COLO668 (cell line): ENCODE data around the gene YKT6.

Experiments
- DNase-seq: peaks from one replicate; lab custom pipeline; 2025; ENCODE audit not compliant: unreplicated experiment; lab: John Stamatoyannopoulos, UW

The YKT6 gene

GRCh38 chr7:44217852-44218402, 17.1 kb downstream of the YKT6 start:
- no peak for DNase-seq

GRCh38 chr7:44218418-44219201, 17.8 kb downstream of the YKT6 start:
- no peak for DNase-seq

- no peak for DNase-seq
Observed at GRCh38 chr7:44219371-44220045, 18.7 kb downstream of the YKT6 start.

- DNase-seq, result no peak
Observed at GRCh38 chr7:44220046-44220357, 19.2 kb downstream of the YKT6 start.

- no peak for DNase-seq
Observed at GRCh38 chr7:44220358-44221112, 19.8 kb downstream of the YKT6 start.

- no peak for DNase-seq
Observed at GRCh38 chr7:44221231-44221791, 20.5 kb downstream of the YKT6 start.

GRCh38 chr7:44222074-44222473, 21.3 kb downstream of the YKT6 start:
- peak; percentile 25 for DNase-seq

GRCh38 chr7:44222776-44223261, 22.0 kb downstream of the YKT6 start:
- DNase-seq, result peak; percentile 84

GRCh38 chr7:44223362-44224079, 22.7 kb downstream of the YKT6 start:
- DNase-seq, result peak; percentile 92

GRCh38 chr7:44224080-44224973, 23.5 kb downstream of the YKT6 start:
- DNase-seq, result peak; percentile 96

- DNase-seq, result peak; percentile 56
Observed at GRCh38 chr7:44224974-44225565, 24.3 kb downstream of the YKT6 start.

- peak; percentile 91 for DNase-seq
Observed at GRCh38 chr7:44225566-44226395, 25.0 kb downstream of the YKT6 start.

GRCh38 chr7:44226396-44226753, 25.6 kb downstream of the YKT6 start:
- DNase-seq, result no peak

GRCh38 chr7:44227911-44228310, 27.1 kb downstream of the YKT6 start:
- no peak for DNase-seq

- DNase-seq, result no peak
Observed at GRCh38 chr7:44228571-44229350, 28.0 kb downstream of the YKT6 start.

GRCh38 chr7:44229546-44230105, 28.8 kb downstream of the YKT6 start:
- no peak for DNase-seq

GRCh38 chr7:44230286-44230685, 29.5 kb downstream of the YKT6 start:
- no peak for DNase-seq
